ENCODE data around the gene C2CD4B. TPM values are rescaled to one million over a fixed set of nuclear protein-coding genes. Genes with fewer than 3 reads are reported as not detected.
A peak's percentile ranks its signal among the peaks of the same experiment; 100 is the strongest.

C2CD4B gene
- total RNA-seq, 4 donors from 2014 or later: 2.5 to 8.6 (median 3.9) TPM

- peaks cover 0 to 12% (median 5%) of the 10 kb centered on the region in 4 donors for H3K4me1 ChIP-seq
- peak overlapping the region; percentile 10 to 52 (median 26) for H3K27ac ChIP-seq (replicated peaks in 1 of 4)
- H3K36me3 ChIP-seq: no peaks in the 10 kb centered on the region
- DNase-seq (ENCODE audit: extremely low spot score): no peak
- H3K4me3 ChIP-seq: no peak overlapping the region
- peak; percentile 52 to 68 for TF ChIP-seq POLR2AphosphoS5 (IDR thresholded peaks at IDR 0.05)
- no peak for TF ChIP-seq POLR2A (IDR thresholded peaks at IDR 0.05; ENCODE audit: low read depth)
- intact Hi-C loops (cut with DNase I): no loop called here
- no peaks in the 10 kb centered on the region for H3K9me3 ChIP-seq
- peaks cover 0 to 7% (median 0%) of the 10 kb centered on the region in 4 donors for H3K27me3 ChIP-seq
- WGBS: 65% methylated on average over 5 of the region's 5 CpGs
Observed at GRCh38 chr15:62173215-62173614, 8.1 kb upstream of the C2CD4B start.

GRCh38 chr15:62171882-62172281, 6.8 kb upstream of the C2CD4B start:
- peaks cover 0 to 15% (median 0%) of the 10 kb centered on the region in 4 donors for H3K27me3 ChIP-seq
- WGBS: 52% methylated on average over 7 of the region's 7 CpGs
- H3K9me3 ChIP-seq: no peaks in the 10 kb centered on the region
- intact Hi-C loops (cut with DNase I): no loop called here
- DNase-seq (ENCODE audit: extremely low spot score): no peak
- peaks cover 0 to 12% (median 5%) of the 10 kb centered on the region in 4 donors for H3K4me1 ChIP-seq
- peak overlapping the region in 1 of 4 donors; percentile 7 for H3K27ac ChIP-seq (replicated peaks in 1 of 4)
- no peaks in the 10 kb centered on the region for H3K36me3 ChIP-seq
- H3K4me3 ChIP-seq: no peak overlapping the region
- TF ChIP-seq POLR2AphosphoS5 (IDR thresholded peaks at IDR 0.05): peak in 1 of 2 donors; percentile 6
- TF ChIP-seq POLR2A (IDR thresholded peaks at IDR 0.05; ENCODE audit: low read depth): no peak

DNA sequence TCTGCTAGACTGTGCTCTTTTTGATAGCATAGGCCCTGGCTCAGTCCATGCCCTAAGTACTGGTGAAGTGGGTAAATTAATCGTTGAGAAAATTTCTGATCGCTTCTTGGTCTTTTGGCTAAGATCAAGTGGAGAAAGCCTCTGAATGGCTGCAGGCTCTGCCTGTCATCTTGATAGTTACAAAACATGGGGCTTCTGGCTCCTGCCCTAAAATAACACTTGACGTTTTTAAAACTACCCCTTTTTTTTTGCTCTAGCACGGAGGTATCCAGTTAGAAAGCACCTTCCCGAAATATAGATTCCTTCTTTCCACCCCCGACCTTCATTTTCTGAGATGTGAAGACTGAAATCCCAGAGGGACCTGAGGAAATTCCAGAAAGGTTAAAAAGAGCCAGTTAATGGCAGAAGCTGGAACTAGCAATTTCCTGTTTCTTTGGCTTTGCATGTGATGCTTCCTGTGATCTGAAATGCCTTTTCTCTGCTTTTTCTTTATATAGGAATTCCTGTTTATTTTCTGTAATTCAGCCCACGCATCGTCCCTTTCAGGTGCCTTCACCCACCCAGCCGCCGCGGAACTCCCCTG, 799 bp upstream of the C2CD4B start:
- DNase-seq (ENCODE audit: extremely low spot score): no peak
- Histone ChIP-seq H3K4me3 (peak overlapping the region; percentile 47 to 61 (median 50)), H3K36me3 (no peaks in the 10 kb centered on the region), H3K9me3 (no peaks in the 10 kb centered on the region), H3K27ac (replicated peaks in 1 of 4) (peak overlapping the region; percentile 38 to 57 (median 50)), H3K4me1 (peaks cover 9 to 22% (median 19%) of the 10 kb centered on the region in 4 donors), H3K27me3 (peaks cover 0 to 73% (median 21%) of the 10 kb centered on the region in 4 donors)
- 66% methylated on average over 11 of the region's 11 CpGs for WGBS
- TF ChIP-seq POLR2A (IDR thresholded peaks at IDR 0.05; ENCODE audit: low read depth) (no peak), EP300 (IDR thresholded peaks at IDR 0.05) (no peak), POLR2AphosphoS5 (IDR thresholded peaks at IDR 0.05) (no peak), CTCF (IDR thresholded peaks at IDR 0.05) (no peak)
- intact Hi-C loops (cut with DNase I): no loop called here

DNA sequence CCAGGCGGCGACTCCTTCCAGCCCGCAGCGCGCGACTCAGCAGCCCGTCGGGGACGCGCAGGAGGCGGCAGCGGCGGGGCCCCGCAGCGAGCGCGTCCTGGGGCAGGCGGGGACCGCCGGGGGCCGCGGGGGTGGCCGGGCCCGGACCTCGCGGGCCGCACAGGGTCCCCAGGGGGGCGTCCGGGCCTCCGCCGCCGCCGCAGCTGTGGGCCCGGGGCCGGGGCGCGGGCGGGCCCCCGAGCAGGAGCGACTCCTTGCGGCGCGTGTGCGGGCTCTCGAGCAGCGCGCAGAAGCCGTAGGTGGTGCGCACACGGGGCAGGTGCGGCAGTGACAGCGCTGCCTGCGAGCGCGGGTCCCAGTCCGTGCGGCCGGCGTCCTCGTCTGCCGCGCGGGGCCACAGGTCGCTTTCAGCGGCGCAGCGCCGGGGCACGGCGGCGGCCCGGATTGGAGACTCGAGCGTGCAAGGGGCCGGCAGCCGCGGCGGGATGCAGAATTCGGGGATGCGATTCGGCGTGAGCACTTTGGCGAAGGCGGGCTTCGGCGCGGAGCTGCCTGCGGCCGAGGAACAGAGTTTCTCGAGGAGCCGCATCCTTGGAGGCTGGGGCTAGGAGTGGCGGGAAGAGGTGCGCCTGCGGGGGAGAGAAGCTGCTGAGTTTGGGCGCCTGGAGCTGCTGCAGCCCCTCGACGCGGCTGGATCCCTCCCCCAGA, 535 bp downstream of the C2CD4B start:
- intact Hi-C loops (cut with DNase I): no loop called here
- H3K4me1 ChIP-seq: peaks cover 9 to 22% (median 19%) of the 10 kb centered on the region in 4 donors

GRCh38 chr15:62164014-62164395, 1.1 kb downstream of the C2CD4B start:
- H3K4me3 ChIP-seq: peak overlapping the region; percentile 47 to 61 (median 50)
- no peak for DNase-seq (ENCODE audit: extremely low spot score)
- peaks cover 0 to 84% (median 21%) of the 10 kb centered on the region in 4 donors for H3K27me3 ChIP-seq
- no peaks in the 10 kb centered on the region for H3K9me3 ChIP-seq
- no CpG with 5 or more reads among the region's 52 CpGs for WGBS
- no peak for TF ChIP-seq CTCF (IDR thresholded peaks at IDR 0.05)
- no peak for TF ChIP-seq EP300 (IDR thresholded peaks at IDR 0.05)
- no peak for TF ChIP-seq POLR2AphosphoS5 (IDR thresholded peaks at IDR 0.05)
- no peak for TF ChIP-seq POLR2A (IDR thresholded peaks at IDR 0.05; ENCODE audit: low read depth)
- intact Hi-C loops (cut with DNase I): no loop called here
- peak overlapping the region; percentile 59 to 71 (median 66) for H3K27ac ChIP-seq (replicated peaks in 1 of 4)
- peaks cover 9 to 22% (median 19%) of the 10 kb centered on the region in 4 donors for H3K4me1 ChIP-seq
- H3K36me3 ChIP-seq: no peaks in the 10 kb centered on the region

More for the DNA sequence above, 535 bp downstream of the C2CD4B start:
- no peak for DNase-seq (ENCODE audit: extremely low spot score)
- Histone ChIP-seq H3K9me3 (no peaks in the 10 kb centered on the region), H3K36me3 (no peaks in the 10 kb centered on the region), H3K27me3 (peaks cover 0 to 84% (median 21%) of the 10 kb centered on the region in 4 donors), H3K4me3 (peak overlapping the region; percentile 47 to 61 (median 50)), H3K27ac (replicated peaks in 1 of 4) (peak overlapping the region; percentile 59 to 71 (median 66))
- TF ChIP-seq POLR2AphosphoS5 (IDR thresholded peaks at IDR 0.05): no peak
- WGBS: 0% methylated on average over 7 of the region's 98 CpGs

DNA sequence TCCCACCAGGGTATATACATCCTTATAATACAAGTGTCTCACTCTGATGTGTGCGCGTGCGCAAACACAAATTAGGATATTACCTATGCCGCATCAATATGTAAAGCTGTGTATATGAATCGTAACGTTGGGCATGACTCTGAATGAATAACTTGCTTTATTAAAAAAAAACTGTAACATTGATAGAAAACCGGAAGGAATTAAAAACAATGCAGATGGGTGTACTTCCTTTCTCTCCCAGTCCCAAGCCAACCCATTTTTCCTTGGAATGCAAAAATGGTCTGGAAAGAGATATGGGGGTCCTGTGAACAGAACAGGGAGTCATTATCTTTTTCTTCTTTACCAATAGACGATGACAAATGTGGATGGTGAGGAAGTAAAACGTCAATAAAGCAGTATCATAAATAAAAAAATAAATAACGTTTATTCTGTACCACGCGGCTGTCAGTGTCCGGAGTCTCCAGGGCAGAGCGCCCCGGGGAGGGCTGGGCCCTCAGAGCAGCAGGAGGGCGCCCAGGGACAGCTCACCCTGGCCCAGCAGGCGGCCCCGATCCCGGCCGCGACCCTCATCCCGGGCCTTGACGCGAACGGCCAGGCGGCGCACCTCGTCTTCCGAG, 1.6 kb downstream of the C2CD4B start:
- no peak for TF ChIP-seq POLR2A (IDR thresholded peaks at IDR 0.05; ENCODE audit: low read depth)
- no peak for TF ChIP-seq EP300 (IDR thresholded peaks at IDR 0.05)
- no peak for TF ChIP-seq CTCF (IDR thresholded peaks at IDR 0.05)
- intact Hi-C loops (cut with DNase I): no loop called here

More for the DNA sequence above, 1.6 kb downstream of the C2CD4B start:
- H3K4me3 ChIP-seq: peak overlapping the region; percentile 47 to 61 (median 50)
- H3K27me3 ChIP-seq: peaks cover 0 to 80% (median 21%) of the 10 kb centered on the region in 4 donors
- peaks cover 9 to 22% (median 19%) of the 10 kb centered on the region in 4 donors for H3K4me1 ChIP-seq
- no peaks in the 10 kb centered on the region for H3K36me3 ChIP-seq
- peak overlapping the region; percentile 59 to 71 (median 66) for H3K27ac ChIP-seq (replicated peaks in 1 of 4)
- H3K9me3 ChIP-seq: peaks cover 0 to under 1% (median 0%) of the 10 kb centered on the region in 4 donors
- WGBS: 29% methylated on average over 29 of the region's 29 CpGs
- DNase-seq (ENCODE audit: extremely low spot score): no peak

All from esophagus muscularis mucosa (tissue), 4 donors.